PC-9 (cell line): ENCODE data around the gene FBLIM1. TPM values are rescaled to one million over a fixed set of nuclear protein-coding genes. Genes with fewer than 3 reads are reported as not detected.

Experiments
- BruUV-seq: library from RNA; stranded (reverse); fragments of 400-500 nt; replicated peaks from 2 replicates; lab custom pipeline; 2021; lab: Mats Ljungman, UMichigan
- CTCF ChIA-PET: fragments of 300-600 bp; sonication (Branson Sonifier 250); formaldehyde crosslinking; loops from one replicate; lab custom pipeline; 2022; ENCODE audit warnings: antibody characterized with exemption; lab: Charles Lee
- POLR2A ChIA-PET: fragments of 300-600 bp; sonication (Branson Sonifier 250); formaldehyde crosslinking; loops from one replicate; lab custom pipeline; 2022; ENCODE audit warnings: antibody characterized with exemption; ENCODE audit not compliant: unreplicated experiment; lab: Charles Lee
- DNase-seq, 2 experiments: peaks; one replicate each; pipeline versions ENCODE4 v3.0.0 to v3.0.0-alpha.2; 2015 to 2022; ENCODE audit warnings: mixed read lengths in 1 of 2
- H2AFZ ChIP-seq: fragments of 200-600 bp; sonication (generic); 2 replicates; pipeline ENCODE4 v1.8.1; 2017; ENCODE audit warnings: antibody characterized with exemption
- H3F3A ChIP-seq: fragments of 200-600 bp; sonication (generic); 2 replicates; pipeline ENCODE4 v1.8.1; 2017; ENCODE audit warnings: antibody characterized with exemption, mild to moderate bottlenecking, low read depth; ENCODE audit not compliant: insufficient read depth
- H3K27ac ChIP-seq: fragments of 200-600 bp; sonication (generic); 2 replicates; pipeline ENCODE4 v1.6.1; 2016; ENCODE audit warnings: mixed run types
- H3K27me3 ChIP-seq: fragments of 200-600 bp; sonication (generic); 2 replicates; pipeline ENCODE4 v1.6.1; 2016; ENCODE audit warnings: low read depth, mixed run types; ENCODE audit not compliant: insufficient read depth
- H3K36me3 ChIP-seq: fragments of 200-600 bp; sonication (generic); 2 replicates; pipeline ENCODE4 v1.6.1; 2016; ENCODE audit warnings: low read depth, mixed run types
- H3K4me1 ChIP-seq: fragments of 200-600 bp; sonication (generic); replicated peaks from 2 replicates; pipeline ENCODE4 v1.6.1; 2016; ENCODE audit warnings: mixed run types; ENCODE audit not compliant: insufficient read depth
- H3K4me2 ChIP-seq: fragments of 200-600 bp; sonication (generic); 2 replicates; pipeline ENCODE4 v1.6.1; 2017; ENCODE audit warnings: mixed run types
- H3K4me3 ChIP-seq: fragments of 200-600 bp; sonication (generic); 2 replicates; pipeline ENCODE4 v1.6.1; 2016; ENCODE audit warnings: mixed run types
- H3K79me2 ChIP-seq: fragments of 200-600 bp; sonication (generic); 2 replicates; pipeline ENCODE4 v1.6.1; 2017; ENCODE audit warnings: low read depth, mixed run types
- H3K9me2 ChIP-seq: fragments of 200-600 bp; sonication (generic); 2 replicates; pipeline ENCODE4 v1.8.1; 2017; ENCODE audit warnings: mild to moderate bottlenecking; ENCODE audit not compliant: insufficient read depth
- H3K9me3 ChIP-seq: fragments of 200-600 bp; sonication (generic); 2 replicates; pipeline ENCODE4 v1.8.1; 2016; ENCODE audit warnings: low read depth; ENCODE audit not compliant: insufficient read depth
- H4K20me1 ChIP-seq: fragments of 200-600 bp; sonication (generic); 2 replicates; pipeline ENCODE4 v1.8.1; 2017; ENCODE audit not compliant: insufficient read depth
- CTCF ChIP-seq: fragments of 200-600 bp; sonication (generic); conservative IDR thresholded peaks from 2 replicates; pipeline ENCODE4 v1.6.1; 2017; ENCODE audit warnings: mixed run types, antibody characterized with exemption, mild to moderate bottlenecking, moderate library complexity
- EZH2 ChIP-seq: fragments of 200-600 bp; sonication (generic); IDR thresholded peaks from 2 replicates; pipeline ENCODE4 v1.8.0; 2017; ENCODE audit warnings: antibody characterized with exemption, low read depth
- intact Hi-C: fragments of 100-400 bp; cut with micrococcal nuclease; formaldehyde crosslinking; loops from one replicate; pipeline ENCODE4 v1.10.0; 2022; ENCODE audit not compliant: unreplicated experiment
- total RNA-seq: library from RNA; stranded (reverse); gene quantifications from 2 replicates; pipeline ENCODE4 v1.2.3, GENCODE V29; 2021

The FBLIM1 gene
- total RNA-seq, 1 experiment from 2014 or later, result 57.2 TPM

GRCh38 chr1:15736038-15736891 is 22.3 kb upstream of the FBLIM1 start, which contains the start of gene SLC25A34:
Gene SLC25A34 (plus strand): TSS chr1:15736258. CDS start chr1:15736486, 228 bp downstream.
- Histone ChIP-seq H3K4me2 (no peak within 1 kb of the TSS), H3K79me2 (no peaks in the 10 kb centered on the region), H3K36me3 (no peaks in the 10 kb centered on the region), H3K4me1 (no peaks in the 10 kb centered on the region), H3K4me3 (no peak within 1 kb of the TSS), H3K9me3 (no peaks in the 10 kb centered on the region), H3K27me3 (no peaks in the 10 kb centered on the region), H3F3A (no peaks in the 10 kb centered on the region), H2AFZ (no peak within 1 kb of the TSS), H4K20me1 (no peaks in the 10 kb centered on the region), H3K9me2 (no peaks in the 10 kb centered on the region), H3K27ac (no peak within 1 kb of the TSS)
- intact Hi-C loops, result no loop called here
- no peak for DNase-seq
- no peak for TF ChIP-seq EZH2
- TF ChIP-seq CTCF, result no peak
- no TSS peak for BruUV-seq
- ChIA-PET CTCF (no interaction called here), POLR2A (no interaction called here)

- TF ChIP-seq EZH2 (no peak), CTCF (no peak)
- CTCF ChIA-PET, result no interaction called here
Observed at GRCh38 chr1:15736892-15737261, 21.7 kb upstream of the FBLIM1 start.

GRCh38 chr1:15737324-15738319 is 21.0 kb upstream of the FBLIM1 start:
- H3K9me2 ChIP-seq, result no peaks in the 10 kb centered on the region
- BruUV-seq, result no TSS peak
- no peaks in the 10 kb centered on the region for H3K79me2 ChIP-seq
- ChIA-PET POLR2A (interaction anchor here (0.6 kb wide), 1 partner anchor 96 kb away, joined by 16 read pairs; no protein-coding TSS in a partner anchor), CTCF (interaction anchor here (0.6 kb wide), 2 partner anchors 64 to 86 kb away, joined by 4 read pairs; no protein-coding TSS in a partner anchor)
- DNase-seq, result no peak
- TF ChIP-seq EZH2, result no peak
- no peak for TF ChIP-seq CTCF
- H3K27ac ChIP-seq, result no peak overlapping the region
- H3K4me2 ChIP-seq, result no peak overlapping the region
- H2AFZ ChIP-seq, result no peak overlapping the region
- H3K27me3 ChIP-seq, result no peaks in the 10 kb centered on the region
- H4K20me1 ChIP-seq, result no peaks in the 10 kb centered on the region
- no peaks in the 10 kb centered on the region for H3K36me3 ChIP-seq
- H3K4me3 ChIP-seq, result no peak overlapping the region
- no peaks in the 10 kb centered on the region for H3F3A ChIP-seq
- intact Hi-C loops, result no loop called here
- H3K9me3 ChIP-seq, result no peaks in the 10 kb centered on the region
- H3K4me1 ChIP-seq, result no peaks in the 10 kb centered on the region

More at GRCh38 chr1:15736892-15737261, 21.7 kb upstream of the FBLIM1 start:
- intact Hi-C loops, result no loop called here
- Histone ChIP-seq H3K27ac (no peak overlapping the region), H3F3A (no peaks in the 10 kb centered on the region), H3K4me3 (no peak overlapping the region), H3K4me2 (no peak overlapping the region), H3K9me2 (no peaks in the 10 kb centered on the region), H3K4me1 (no peaks in the 10 kb centered on the region), H3K79me2 (no peaks in the 10 kb centered on the region), H4K20me1 (no peaks in the 10 kb centered on the region), H2AFZ (no peak overlapping the region), H3K36me3 (no peaks in the 10 kb centered on the region), H3K27me3 (no peaks in the 10 kb centered on the region), H3K9me3 (no peaks in the 10 kb centered on the region)
- no peak for DNase-seq
- no TSS peak for BruUV-seq
- POLR2A ChIA-PET, result interaction anchor here (0.6 kb wide), 1 partner anchor 96 kb away, joined by 16 read pairs; no protein-coding TSS in a partner anchor
